NCI-H1105 (cell line): ENCODE data around the gene FBXL7.

ENCODE experiments used
- DNase-seq: peaks from one replicate; lab custom pipeline; 2025; lab: John Stamatoyannopoulos, UW

Gene FBXL7

GRCh38 chr5:15499528-15500324 lies at the start of gene FBXL7:
FBXL7 (plus strand) TSS chr5:15500180.
- DNase-seq = peak; percentile 70

GRCh38 chr5:15450473-15450872 lies 49.5 kb upstream of the FBXL7 start:
- no peak for DNase-seq

- DNase-seq = no peak
These were observed 49.0 kb upstream of the FBXL7 start for GRCh38 chr5:15450949-15451348.

- DNase-seq = no peak
These were observed 48.0 kb upstream of the FBXL7 start for GRCh38 chr5:15452030-15452429.

GRCh38 chr5:15452781-15453180 lies 47.2 kb upstream of the FBXL7 start:
- DNase-seq = no peak

- DNase-seq = no peak
These were observed 40.8 kb upstream of the FBXL7 start for GRCh38 chr5:15459200-15459599.

- DNase-seq = peak; percentile 34
These were observed 36.6 kb upstream of the FBXL7 start for GRCh38 chr5:15463231-15463980.

- no peak for DNase-seq
These were observed 27.9 kb upstream of the FBXL7 start for GRCh38 chr5:15472116-15472515.

GRCh38 chr5:15474143-15474719 lies 25.7 kb upstream of the FBXL7 start:
- no peak for DNase-seq

- DNase-seq = no peak
These were observed 24.6 kb upstream of the FBXL7 start for GRCh38 chr5:15475367-15475766.

GRCh38 chr5:15476977-15477376 lies 23.0 kb upstream of the FBXL7 start:
- no peak for DNase-seq

GRCh38 chr5:15480436-15480835 lies 19.5 kb upstream of the FBXL7 start:
- no peak for DNase-seq

GRCh38 chr5:15483351-15484097 lies 16.5 kb upstream of the FBXL7 start:
- DNase-seq = peak; percentile 21

- DNase-seq = no peak
These were observed 12.8 kb upstream of the FBXL7 start for GRCh38 chr5:15487228-15487627.

GRCh38 chr5:15489571-15490235 lies 10.3 kb upstream of the FBXL7 start:
- no peak for DNase-seq

GRCh38 chr5:15492545-15492944 lies 7.4 kb upstream of the FBXL7 start:
- no peak for DNase-seq

GRCh38 chr5:15493501-15493900 lies 6.5 kb upstream of the FBXL7 start:
- DNase-seq = no peak

GRCh38 chr5:15495026-15495425 lies 5.0 kb upstream of the FBXL7 start:
- no peak for DNase-seq

- no peak for DNase-seq
These were observed 3.1 kb upstream of the FBXL7 start for GRCh38 chr5:15496886-15497285.

- no peak for DNase-seq
These were observed 483 bp downstream of the FBXL7 start for GRCh38 chr5:15500325-15501001.

GRCh38 chr5:15501091-15501791 lies 1.3 kb downstream of the FBXL7 start:
- no peak for DNase-seq
